GM18868 (cell line): Measurements from ENCODE around the gene TEX19.
"Not testable (repeated sequence)": the region's sequence is repeated elsewhere in the genome, so short reads cannot be mapped to it uniquely, and the experiment has no call there.

Source experiments
- ATAC-seq: cut with Tn5 transposase; IDR thresholded peaks from one replicate; pipeline ENCODE4 v1.9.1; 2021; ENCODE audit warnings: mild to moderate bottlenecking, moderate library complexity; ENCODE audit not compliant: unreplicated experiment

The TEX19 gene

GRCh38 chr17:82403662-82404660 lies 44.9 kb downstream of the TEX19 start:
- no peak for ATAC-seq

GRCh38 chr17:82405051-82405450 lies 46.0 kb downstream of the TEX19 start:
- no peak for ATAC-seq

GRCh38 chr17:82406131-82406671 lies 47.2 kb downstream of the TEX19 start:
- no peak for ATAC-seq

GRCh38 chr17:82407255-82407654 lies 48.2 kb downstream of the TEX19 start:
- ATAC-seq: no peak

GRCh38 chr17:82408288-82408937 lies 49.4 kb downstream of the TEX19 start:
- no peak for ATAC-seq

GRCh38 chr17:82408938-82409318 lies 49.9 kb downstream of the TEX19 start:
- ATAC-seq: no peak

GRCh38 chr17:82410014-82410716 lies 51.1 kb downstream of the TEX19 start:
- no peak for ATAC-seq

GRCh38 chr17:82411396-82412053 lies 52.5 kb downstream of the TEX19 start:
- no peak for ATAC-seq

GRCh38 chr17:82412081-82412480 lies 53.0 kb downstream of the TEX19 start:
- not testable (repeated sequence) for ATAC-seq

- ATAC-seq: no peak
Measured at GRCh38 chr17:82412535-82413520, 53.8 kb downstream of the TEX19 start.
